Mesendoderm (in vitro differentiated cells): ENCODE measurements around the gene ACAA2.

Experiments used
- DNase-seq: peaks from one replicate; pipeline ENCODE4 v3.0.0; 2013
- H2AK5ac ChIP-seq: 2 replicates; pipeline ENCODE4 v1.6.1; 2013; ENCODE audit warnings: low read length, inconsistent platforms
- H2BK120ac ChIP-seq: 2 replicates; pipeline ENCODE4 v1.6.1; 2013; ENCODE audit warnings: low read depth, mild to moderate bottlenecking, low read length, moderate library complexity, mixed read lengths
- H2BK15ac ChIP-seq: replicated peaks from 2 replicates; pipeline ENCODE4 v1.6.1; 2013; ENCODE audit warnings: low read depth, mild to moderate bottlenecking, moderate library complexity
- H2BK5ac ChIP-seq: 2 replicates; pipeline ENCODE4 v1.6.1; 2013; ENCODE audit warnings: low read length, inconsistent platforms
- H3K18ac ChIP-seq: 2 replicates; pipeline ENCODE4 v1.6.1; 2013; ENCODE audit warnings: mild to moderate bottlenecking, low read length, mixed read lengths
- H3K23ac ChIP-seq: one replicate; pipeline ENCODE4 v1.6.1; 2013; ENCODE audit warnings: low read length
- H3K27ac ChIP-seq: 2 replicates; pipeline ENCODE4 v1.5.1; 2013; ENCODE audit warnings: low read depth, mild to moderate bottlenecking, inconsistent platforms, low read length, moderate library complexity
- H3K27me3 ChIP-seq: 2 replicates; pipeline ENCODE4 v1.6.1; 2013; ENCODE audit warnings: low read length, control low read depth, mild to moderate bottlenecking, inconsistent platforms; ENCODE audit not compliant: insufficient read depth, poor library complexity
- H3K36me3 ChIP-seq: 2 replicates; pipeline ENCODE4 v1.6.1; 2013; ENCODE audit warnings: low read length, inconsistent platforms; ENCODE audit not compliant: control insufficient read depth, insufficient read depth
- H3K4ac ChIP-seq: one replicate; pipeline ENCODE4 v1.6.1; 2013; ENCODE audit warnings: low read depth, mild to moderate bottlenecking, low read length, moderate library complexity
- H3K4me1 ChIP-seq: 2 replicates; pipeline ENCODE4 v1.6.1; 2013; ENCODE audit warnings: low read depth, low read length, inconsistent platforms; ENCODE audit not compliant: control insufficient read depth
- H3K4me2 ChIP-seq: 2 replicates; pipeline ENCODE4 v1.6.1; 2013; ENCODE audit warnings: low read length
- H3K4me3 ChIP-seq: 2 replicates; pipeline ENCODE4 v1.5.1; 2013; ENCODE audit warnings: mild to moderate bottlenecking, low read length
- H3K56ac ChIP-seq: one replicate; pipeline ENCODE4 v1.6.1; 2013; ENCODE audit warnings: low read length
- H3K79me1 ChIP-seq: 2 replicates; pipeline ENCODE4 v1.6.1; 2013; ENCODE audit warnings: low read length, inconsistent platforms
- H3K79me2 ChIP-seq: 2 replicates; pipeline ENCODE4 v1.6.1; 2013; ENCODE audit warnings: mild to moderate bottlenecking, low read length; ENCODE audit not compliant: control insufficient read depth, insufficient read depth
- H3K9ac ChIP-seq: 2 replicates; pipeline ENCODE4 v1.6.1; 2013; ENCODE audit warnings: low read length, inconsistent platforms
- H4K5ac ChIP-seq: one replicate; pipeline ENCODE4 v1.6.1; 2013; ENCODE audit warnings: low read length
- H4K8ac ChIP-seq: one replicate; pipeline ENCODE4 v1.6.1; 2013; ENCODE audit warnings: low read depth, mild to moderate bottlenecking, control low read depth, low read length, moderate library complexity
- WGBS: extraction: QIAGEN DNeasy Blood & Tissue Kit; methylation state at CpG from one replicate; pipeline ENCODE4 v1.1.7; 2013; ENCODE audit warnings: low lambda C conversion rate, missing lambda C conversion rate; ENCODE audit not compliant: insufficient coverage; ENCODE audit errors: extremely low coverage; 5-methylcytosine and 5-hydroxymethylcytosine counted together

Gene ACAA2

DNA sequence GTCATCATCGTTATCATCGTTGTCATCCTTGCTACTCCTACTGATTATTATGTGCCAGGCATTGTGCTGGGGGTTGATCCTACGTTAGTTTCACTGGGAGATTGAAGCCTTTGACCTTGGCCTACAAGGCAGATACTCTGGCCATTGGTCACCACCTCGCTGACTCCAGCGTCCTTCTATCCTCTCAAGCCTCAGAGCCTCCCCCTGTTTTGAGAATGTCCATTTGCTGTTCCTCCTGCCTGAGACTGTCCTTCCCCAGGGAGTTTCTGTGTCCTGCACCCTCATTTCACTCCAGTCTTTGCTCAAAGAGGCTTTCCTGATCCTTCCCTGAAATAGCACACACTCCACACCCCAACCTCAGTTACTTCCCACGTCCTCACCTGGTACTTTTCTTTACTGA, 57.8 kb downstream of the ACAA2 start:
- H3K4me2 ChIP-seq: no peak overlapping the region
- no peak overlapping the region for H3K23ac ChIP-seq
- H3K9ac ChIP-seq: no peak overlapping the region
- H2AK5ac ChIP-seq: no peak overlapping the region
- H4K5ac ChIP-seq: no peak overlapping the region
- H3K18ac ChIP-seq: no peak overlapping the region
- H2BK120ac ChIP-seq: no peak overlapping the region
- H4K8ac ChIP-seq: no peak overlapping the region
- no peaks in the 10 kb centered on the region for H3K27me3 ChIP-seq
- peaks cover 9% of the 10 kb centered on the region for H3K4me1 ChIP-seq
- H3K56ac ChIP-seq: peak overlapping the region; percentile 19
- no peak overlapping the region for H3K4ac ChIP-seq
- H3K4me3 ChIP-seq: no peak overlapping the region
- DNase-seq: no peak
- WGBS: no CpG with 5 or more reads among the region's 6 CpGs
- H3K79me2 ChIP-seq: no peaks in the 10 kb centered on the region
- no peaks in the 10 kb centered on the region for H3K79me1 ChIP-seq
- H3K27ac ChIP-seq: no peak overlapping the region
- no peak overlapping the region for H2BK15ac ChIP-seq
- no peak overlapping the region for H2BK5ac ChIP-seq
- H3K36me3 ChIP-seq: no peaks in the 10 kb centered on the region

DNA sequence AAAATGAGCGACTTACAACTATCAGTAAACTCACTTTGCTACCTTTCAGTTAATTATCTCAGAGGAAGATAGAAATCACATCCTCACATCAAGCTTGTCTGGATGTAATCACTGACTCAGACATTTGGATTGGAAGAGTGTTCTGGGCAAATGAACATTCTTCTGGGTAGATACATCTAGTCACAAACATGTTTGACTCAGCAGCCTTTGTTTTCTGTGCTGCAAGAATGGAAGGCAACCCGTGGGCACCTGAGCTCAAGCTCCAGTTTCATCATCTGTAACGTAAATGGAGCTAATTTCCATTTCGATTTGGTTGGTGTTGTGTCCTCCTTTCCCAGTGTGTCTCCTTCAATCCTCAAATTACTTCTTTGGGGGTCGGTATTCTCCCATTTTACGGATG, 58.5 kb downstream of the ACAA2 start:
- H2AK5ac ChIP-seq: no peak overlapping the region
- H3K4me2 ChIP-seq: no peak overlapping the region
- no peak overlapping the region for H2BK120ac ChIP-seq
- no peaks in the 10 kb centered on the region for H3K27me3 ChIP-seq
- H3K4ac ChIP-seq: no peak overlapping the region
- H3K79me1 ChIP-seq: no peaks in the 10 kb centered on the region
- WGBS: no CpG with 5 or more reads among the region's 6 CpGs
- H2BK5ac ChIP-seq: no peak overlapping the region
- H3K4me3 ChIP-seq: no peak overlapping the region
- no peak overlapping the region for H3K23ac ChIP-seq
- H4K8ac ChIP-seq: no peak overlapping the region
- H3K36me3 ChIP-seq: no peaks in the 10 kb centered on the region
- H3K4me1 ChIP-seq: peaks cover 9% of the 10 kb centered on the region
- H3K79me2 ChIP-seq: no peaks in the 10 kb centered on the region
- no peak overlapping the region for H2BK15ac ChIP-seq
- H3K56ac ChIP-seq: no peak overlapping the region
- H4K5ac ChIP-seq: no peak overlapping the region
- no peak overlapping the region for H3K27ac ChIP-seq
- no peak for DNase-seq
- H3K9ac ChIP-seq: no peak overlapping the region
- H3K18ac ChIP-seq: no peak overlapping the region

DNA sequence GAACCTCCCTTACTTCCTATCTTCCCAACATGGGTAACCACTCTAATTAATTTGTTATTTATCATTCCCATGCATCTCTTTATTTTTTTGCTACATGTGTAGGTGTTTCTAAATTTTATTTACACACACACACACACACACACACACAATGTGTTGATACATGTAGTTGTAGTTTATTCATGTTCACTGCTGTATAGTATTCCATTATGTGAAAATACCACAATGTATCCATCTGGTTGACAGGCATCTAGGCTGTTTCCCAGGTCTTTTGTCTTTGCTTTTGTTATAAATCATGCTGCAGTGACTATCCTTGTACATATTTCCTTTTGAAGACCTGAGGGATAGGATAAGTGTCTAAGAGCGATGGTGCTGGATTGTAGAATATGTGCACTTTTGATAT, 59.7 kb downstream of the ACAA2 start:
- H3K4ac ChIP-seq: no peak overlapping the region
- H2BK15ac ChIP-seq: no peak overlapping the region
- H3K36me3 ChIP-seq: no peaks in the 10 kb centered on the region
- H3K27ac ChIP-seq: no peak overlapping the region
- WGBS: no CpG with 5 or more reads among the region's 1 CpG
- no peaks in the 10 kb centered on the region for H3K27me3 ChIP-seq
- no peak overlapping the region for H3K4me2 ChIP-seq
- no peak overlapping the region for H3K56ac ChIP-seq
- no peak overlapping the region for H3K18ac ChIP-seq
- H3K79me1 ChIP-seq: no peaks in the 10 kb centered on the region
- no peak overlapping the region for H2BK5ac ChIP-seq
- H3K4me1 ChIP-seq: peaks cover 3% of the 10 kb centered on the region
- no peaks in the 10 kb centered on the region for H3K79me2 ChIP-seq
- H3K9ac ChIP-seq: no peak overlapping the region
- no peak overlapping the region for H4K8ac ChIP-seq
- H4K5ac ChIP-seq: no peak overlapping the region
- no peak overlapping the region for H3K4me3 ChIP-seq
- H3K23ac ChIP-seq: no peak overlapping the region
- no peak for DNase-seq
- H2BK120ac ChIP-seq: no peak overlapping the region
- H2AK5ac ChIP-seq: no peak overlapping the region

DNA sequence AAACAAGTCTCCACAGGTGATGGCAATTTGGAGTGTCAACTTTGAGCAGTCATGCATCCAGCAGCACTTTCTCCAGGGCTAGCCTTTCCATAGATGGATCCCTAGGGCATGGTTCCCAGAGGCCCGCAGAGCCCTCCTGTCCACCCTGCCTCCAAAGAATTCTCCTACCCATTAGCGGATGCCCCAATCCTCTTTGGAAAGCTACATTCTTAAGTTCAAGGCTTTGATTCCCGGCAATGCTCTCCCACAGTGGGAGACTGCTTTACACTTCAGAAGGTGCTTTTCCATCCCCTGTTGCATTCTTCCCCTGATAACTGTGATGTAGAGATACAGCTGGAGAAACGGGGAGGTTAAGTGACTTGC, 61.3 kb downstream of the ACAA2 start:
- Histone ChIP-seq H4K8ac (no peak overlapping the region), H3K36me3 (no peaks in the 10 kb centered on the region), H2BK5ac (no peak overlapping the region), H3K4me3 (no peak overlapping the region), H3K9ac (no peak overlapping the region), H3K79me2 (no peaks in the 10 kb centered on the region), H3K4me2 (no peak overlapping the region), H3K23ac (no peak overlapping the region), H3K4me1 (no peaks in the 10 kb centered on the region), H3K27me3 (no peaks in the 10 kb centered on the region), H2BK15ac (no peak overlapping the region), H3K4ac (no peak overlapping the region), H2AK5ac (no peak overlapping the region), H4K5ac (no peak overlapping the region), H2BK120ac (no peak overlapping the region), H3K27ac (no peak overlapping the region), H3K18ac (no peak overlapping the region), H3K56ac (no peak overlapping the region), H3K79me1 (no peaks in the 10 kb centered on the region)
- WGBS: no CpG with 5 or more reads among the region's 4 CpGs
- peak; percentile 70 for DNase-seq

DNA sequence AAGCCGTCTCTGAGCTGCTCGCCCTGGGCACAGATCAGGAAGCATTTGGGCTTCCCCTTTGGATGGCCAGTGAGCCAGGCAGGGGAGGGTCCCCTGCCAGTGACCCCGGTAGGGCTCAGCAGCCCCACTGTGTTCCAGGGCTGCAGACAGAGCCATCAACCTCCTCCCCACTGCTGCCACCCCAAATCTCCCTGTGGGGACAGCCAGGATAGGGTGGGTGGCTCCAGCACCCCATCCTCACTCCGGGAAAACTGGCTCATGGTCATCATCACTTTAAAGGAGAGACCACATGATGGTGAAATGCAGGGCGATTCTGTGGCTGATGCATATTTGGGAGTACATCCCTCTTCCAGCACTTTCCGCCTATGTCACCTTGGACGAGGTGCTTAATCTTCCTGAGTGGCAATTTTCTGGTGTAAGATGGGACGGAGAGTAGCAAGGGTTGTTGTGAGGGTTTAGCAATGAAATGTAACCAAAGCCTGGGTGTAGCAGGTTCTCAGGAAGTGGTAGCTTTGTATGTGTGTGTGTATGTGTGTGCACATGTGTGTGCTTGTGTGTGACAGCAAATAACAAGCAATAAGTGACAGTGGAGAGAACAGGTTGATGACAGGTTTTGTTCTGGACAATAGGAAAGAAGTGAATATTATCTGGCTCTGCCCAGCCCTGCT, 61.8 kb downstream of the ACAA2 start:
- H3K18ac ChIP-seq: no peak overlapping the region
- H3K23ac ChIP-seq: no peak overlapping the region
- no peak overlapping the region for H3K4ac ChIP-seq
- no peaks in the 10 kb centered on the region for H3K36me3 ChIP-seq
- DNase-seq: no peak
- H3K27ac ChIP-seq: no peak overlapping the region
- no peak overlapping the region for H4K5ac ChIP-seq
- H4K8ac ChIP-seq: no peak overlapping the region
- H3K9ac ChIP-seq: no peak overlapping the region
- no peaks in the 10 kb centered on the region for H3K79me2 ChIP-seq
- H3K4me2 ChIP-seq: no peak overlapping the region
- H2BK15ac ChIP-seq: no peak overlapping the region
- H3K4me3 ChIP-seq: no peak overlapping the region
- H3K79me1 ChIP-seq: no peaks in the 10 kb centered on the region
- no peaks in the 10 kb centered on the region for H3K27me3 ChIP-seq
- no peaks in the 10 kb centered on the region for H3K4me1 ChIP-seq
- no peak overlapping the region for H2BK5ac ChIP-seq
- WGBS: no CpG with 5 or more reads among the region's 8 CpGs
- H2BK120ac ChIP-seq: no peak overlapping the region
- peak overlapping the region; percentile 36 for H3K56ac ChIP-seq
- H2AK5ac ChIP-seq: no peak overlapping the region

DNA sequence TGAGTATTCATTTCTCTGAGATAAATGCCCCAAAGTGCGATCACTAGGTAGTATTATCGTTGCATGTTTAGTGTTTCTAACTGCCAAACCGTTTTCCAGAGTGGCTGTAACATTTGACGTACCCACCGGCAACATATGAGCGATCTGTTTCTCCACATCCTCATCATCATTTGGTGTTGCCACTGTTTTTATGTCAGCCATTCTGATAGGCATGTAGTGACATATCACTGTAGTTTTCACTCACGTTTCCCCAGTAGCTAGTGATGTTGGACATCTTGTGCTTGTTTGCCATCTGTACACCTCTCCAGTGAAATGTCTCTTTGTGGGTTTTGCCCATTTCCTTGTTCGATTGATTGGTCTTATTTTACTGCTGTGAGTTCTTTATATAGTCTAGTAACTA, 63.8 kb downstream of the ACAA2 start:
- DNase-seq: no peak
- H3K23ac ChIP-seq: no peak overlapping the region
- H3K9ac ChIP-seq: no peak overlapping the region
- H3K27me3 ChIP-seq: no peaks in the 10 kb centered on the region
- no peak overlapping the region for H2BK15ac ChIP-seq
- no peaks in the 10 kb centered on the region for H3K36me3 ChIP-seq
- no CpG with 5 or more reads among the region's 8 CpGs for WGBS
- no peak overlapping the region for H3K18ac ChIP-seq
- no peak overlapping the region for H3K27ac ChIP-seq
- no peak overlapping the region for H3K4me2 ChIP-seq
- H2BK5ac ChIP-seq: no peak overlapping the region
- no peaks in the 10 kb centered on the region for H3K79me1 ChIP-seq
- H4K8ac ChIP-seq: no peak overlapping the region
- no peaks in the 10 kb centered on the region for H3K4me1 ChIP-seq
- no peak overlapping the region for H4K5ac ChIP-seq
- no peak overlapping the region for H3K56ac ChIP-seq
- no peak overlapping the region for H3K4me3 ChIP-seq
- H2BK120ac ChIP-seq: no peak overlapping the region
- H3K4ac ChIP-seq: no peak overlapping the region
- no peaks in the 10 kb centered on the region for H3K79me2 ChIP-seq
- no peak overlapping the region for H2AK5ac ChIP-seq
